Measurements from ENCODE around the gene EEF1AKMT3.

EEF1AKMT3 gene

DNA sequence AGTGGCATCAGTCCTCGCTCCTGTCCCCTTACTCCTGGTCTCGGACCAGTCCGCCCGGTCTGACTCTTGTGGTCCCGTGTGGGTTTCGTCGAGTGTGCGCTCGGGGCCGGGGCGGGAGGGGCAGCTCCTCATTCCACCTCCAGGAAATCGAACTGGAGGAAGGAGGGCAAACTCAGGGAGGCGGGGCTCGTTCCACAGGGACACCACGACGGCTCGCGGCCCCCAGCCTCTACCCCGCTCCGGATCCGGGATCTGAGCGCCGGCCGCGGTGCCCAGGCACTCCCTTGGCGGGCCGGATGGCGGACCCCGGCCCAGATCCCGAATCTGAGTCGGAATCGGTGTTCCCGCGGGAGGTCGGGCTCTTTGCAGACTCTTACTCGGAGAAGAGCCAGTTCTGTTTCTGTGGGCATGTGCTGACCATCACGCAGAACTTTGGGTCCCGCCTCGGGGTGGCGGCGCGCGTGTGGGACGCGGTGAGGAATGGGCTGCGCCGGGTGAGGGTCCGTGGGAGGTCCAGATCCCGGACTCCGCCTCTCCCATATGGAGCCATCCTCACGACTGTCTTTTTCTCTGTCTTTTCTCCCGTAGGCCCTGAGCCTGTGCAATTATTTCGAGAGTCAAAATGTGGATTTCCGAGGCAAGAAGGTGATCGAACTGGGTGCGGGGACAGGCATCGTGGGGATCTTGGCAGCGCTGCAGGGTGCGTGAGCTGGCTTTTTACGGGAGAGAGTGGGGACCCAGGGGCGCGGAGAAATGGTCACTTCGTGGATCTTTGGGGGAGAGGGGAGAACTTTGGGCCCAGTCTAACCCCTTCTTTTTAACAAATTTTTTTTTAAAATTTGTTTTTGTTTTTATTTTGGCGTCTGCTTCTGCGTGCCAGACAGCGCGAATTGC is at the start of gene EEF1AKMT3:
TSS of gene EEF1AKMT3 (plus strand) at position 186 of the 894 bp plus-strand sequence. CDS start at position 297, 111 bp downstream.
- Mint-ChIP-seq H3K4me3 (peak within 1 kb of the TSS; percentile 88), H3K4me1 (peaks cover 18% of the 10 kb centered on the region), H3K27ac (peak within 1 kb of the TSS; percentile 93), H3K36me3 (no peaks in the 10 kb centered on the region), H3K9me3 (no peaks in the 10 kb centered on the region), H3K27me3 (no peaks in the 10 kb centered on the region)
- DNase-seq (ENCODE audit: low spot score in 2 of 2), result no peak
- ATAC-seq (ENCODE audit: low read depth), result no peak

DNA sequence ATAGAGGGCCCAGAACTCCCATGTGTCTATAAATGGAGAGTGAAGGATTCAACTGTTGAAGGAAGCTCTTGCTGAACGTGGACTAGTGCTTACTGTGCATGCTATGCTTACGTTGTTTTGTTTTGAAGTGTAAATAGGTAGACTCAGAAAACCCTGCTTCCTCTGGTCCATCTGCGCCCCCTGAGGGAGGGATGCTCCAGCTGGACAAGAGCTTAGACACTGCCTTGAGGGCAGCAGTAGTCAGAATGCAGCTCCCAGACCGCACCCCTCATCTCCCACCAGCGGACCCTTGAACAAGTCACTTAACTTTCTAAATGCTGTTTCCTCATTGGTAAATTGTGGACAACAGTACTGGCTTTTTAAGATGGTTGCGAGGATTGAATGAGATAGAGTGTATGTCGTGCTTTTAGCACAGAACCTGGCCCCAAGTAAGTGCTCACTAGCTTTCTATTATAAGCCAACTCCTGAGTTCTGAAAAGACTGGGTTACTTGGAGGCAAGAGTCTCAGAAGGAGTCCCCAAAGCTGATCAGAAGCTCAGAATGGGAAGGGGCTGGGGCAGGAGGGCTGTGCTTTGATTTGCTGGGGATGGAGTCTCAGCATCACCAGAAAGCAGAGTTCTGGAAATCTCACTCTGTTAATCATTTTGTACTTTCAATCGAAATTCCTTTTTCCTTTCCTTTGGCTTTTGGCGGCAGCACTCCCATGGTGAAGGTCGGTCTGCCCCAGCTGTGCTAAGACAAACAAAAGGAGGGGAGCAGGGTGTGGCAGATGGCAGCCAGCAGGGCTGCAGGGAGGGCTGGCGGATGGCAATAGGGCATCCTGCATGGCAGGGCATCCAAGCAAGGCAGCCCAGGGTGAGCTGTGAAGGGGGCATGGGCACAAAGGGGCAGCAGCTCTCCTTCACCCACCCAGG is 49.4 kb upstream of the EEF1AKMT3 start:
- Mint-ChIP-seq H3K27me3 (no peaks in the 10 kb centered on the region), H3K36me3 (peaks cover 34% of the 10 kb centered on the region)

DNA sequence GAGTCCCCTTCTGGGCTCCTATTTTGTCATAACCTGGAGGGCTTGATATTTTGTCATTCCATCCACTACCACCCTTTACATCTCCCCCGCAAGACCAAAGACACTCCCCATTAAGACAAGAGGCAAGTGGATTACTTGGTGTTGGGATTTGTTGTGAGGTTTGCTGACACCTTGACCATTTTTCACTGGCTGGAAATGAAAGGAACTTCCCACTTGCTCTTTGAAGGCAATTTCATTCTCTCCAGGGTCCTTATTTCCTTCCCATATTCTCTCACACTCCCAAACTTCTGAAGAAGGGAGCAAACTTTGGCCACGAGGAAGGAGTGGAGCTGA is 48.8 kb upstream of the EEF1AKMT3 start:
- H3K36me3 Mint-ChIP-seq, result peaks cover 35% of the 10 kb centered on the region
- no peaks in the 10 kb centered on the region for H3K27me3 Mint-ChIP-seq
- ATAC-seq (ENCODE audit: low read depth) (no peak), DNase-seq (ENCODE audit: low spot score in 2 of 2) (no peak)
- H3K4me1 Mint-ChIP-seq, result peaks cover 16% of the 10 kb centered on the region
- H3K4me3 Mint-ChIP-seq, result no peak overlapping the region
- peak overlapping the region; percentile 9 for H3K27ac Mint-ChIP-seq
- H3K9me3 Mint-ChIP-seq, result no peaks in the 10 kb centered on the region

More for the DNA sequence above, 49.4 kb upstream of the EEF1AKMT3 start:
- DNase-seq (ENCODE audit: low spot score in 2 of 2), result no peak
- no peak overlapping the region for H3K4me3 Mint-ChIP-seq
- no peaks in the 10 kb centered on the region for H3K9me3 Mint-ChIP-seq
- no peak overlapping the region for H3K27ac Mint-ChIP-seq
- peaks cover 13% of the 10 kb centered on the region for H3K4me1 Mint-ChIP-seq
- no peak for ATAC-seq (ENCODE audit: low read depth)

DNA sequence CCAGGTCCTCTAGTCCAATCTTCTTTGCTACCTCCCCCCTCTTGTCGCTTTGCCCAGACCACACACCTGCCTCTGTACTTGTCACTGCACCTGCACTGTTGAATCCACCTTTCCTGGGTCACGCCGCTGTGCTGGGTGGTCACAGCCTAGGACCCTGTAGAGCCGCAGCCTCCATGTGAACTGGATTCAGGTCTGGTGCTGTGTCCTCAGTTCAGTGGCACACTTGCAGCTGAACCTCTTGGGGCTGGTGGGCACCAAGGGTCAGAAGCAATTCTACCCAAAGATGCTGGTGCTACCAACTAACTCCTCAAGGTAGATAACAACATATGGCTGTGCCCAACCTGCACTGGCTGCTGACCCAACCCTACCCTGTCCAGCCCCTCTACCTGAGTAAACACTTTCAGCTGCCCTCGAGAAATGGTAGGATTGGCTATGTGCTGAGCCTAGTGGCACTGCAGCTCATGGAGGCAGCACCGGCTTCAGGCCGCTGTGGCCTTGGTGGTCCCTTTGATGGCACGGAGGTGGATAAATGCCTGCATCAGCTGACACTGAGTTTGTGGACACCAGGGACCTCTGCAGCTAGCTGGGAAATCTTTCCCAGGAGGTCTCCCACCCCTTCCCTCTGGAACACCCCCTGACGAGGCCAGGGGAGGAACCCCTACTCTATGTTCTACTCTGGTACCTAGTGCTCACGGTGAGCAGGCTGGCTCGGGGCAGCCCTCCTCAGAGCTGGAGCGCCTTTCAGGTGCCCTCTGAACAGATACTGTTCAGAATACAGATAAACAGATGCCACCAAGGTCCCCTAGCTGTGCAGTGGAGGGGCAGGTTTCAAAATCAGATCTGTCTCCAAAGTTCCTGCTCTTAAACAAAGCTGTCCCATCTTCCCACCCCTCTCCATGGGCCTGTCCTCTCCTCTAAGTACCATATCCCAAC is 48.1 kb upstream of the EEF1AKMT3 start:
- peak overlapping the region; percentile 67 for H3K27ac Mint-ChIP-seq
- ATAC-seq (ENCODE audit: low read depth) (no peak), DNase-seq (ENCODE audit: low spot score in 2 of 2) (no peak)
- no peaks in the 10 kb centered on the region for H3K27me3 Mint-ChIP-seq
- H3K36me3 Mint-ChIP-seq, result peaks cover 32% of the 10 kb centered on the region
- no peaks in the 10 kb centered on the region for H3K9me3 Mint-ChIP-seq
- H3K4me1 Mint-ChIP-seq, result peaks cover 18% of the 10 kb centered on the region
- no peak overlapping the region for H3K4me3 Mint-ChIP-seq

GRCh38 chr12:57724936-57725740 is 47.3 kb upstream of the EEF1AKMT3 start:
- Mint-ChIP-seq H3K9me3 (no peaks in the 10 kb centered on the region), H3K4me1 (peaks cover 18% of the 10 kb centered on the region), H3K27me3 (no peaks in the 10 kb centered on the region), H3K27ac (peak overlapping the region; percentile 67), H3K4me3 (no peak overlapping the region), H3K36me3 (peaks cover 27% of the 10 kb centered on the region)
- DNase-seq (ENCODE audit: low spot score in 2 of 2) (no peak), ATAC-seq (ENCODE audit: low read depth) (peak; percentile 34)

GRCh38 chr12:57725851-57726150 is 46.6 kb upstream of the EEF1AKMT3 start:
- Mint-ChIP-seq H3K9me3 (no peaks in the 10 kb centered on the region), H3K36me3 (peaks cover 30% of the 10 kb centered on the region), H3K27ac (peak overlapping the region; percentile 56), H3K27me3 (no peaks in the 10 kb centered on the region), H3K4me1 (peaks cover 18% of the 10 kb centered on the region), H3K4me3 (peak overlapping the region; percentile 78)
- DNase-seq (ENCODE audit: low spot score in 2 of 2) (no peak), ATAC-seq (ENCODE audit: low read depth) (no peak)

DNA sequence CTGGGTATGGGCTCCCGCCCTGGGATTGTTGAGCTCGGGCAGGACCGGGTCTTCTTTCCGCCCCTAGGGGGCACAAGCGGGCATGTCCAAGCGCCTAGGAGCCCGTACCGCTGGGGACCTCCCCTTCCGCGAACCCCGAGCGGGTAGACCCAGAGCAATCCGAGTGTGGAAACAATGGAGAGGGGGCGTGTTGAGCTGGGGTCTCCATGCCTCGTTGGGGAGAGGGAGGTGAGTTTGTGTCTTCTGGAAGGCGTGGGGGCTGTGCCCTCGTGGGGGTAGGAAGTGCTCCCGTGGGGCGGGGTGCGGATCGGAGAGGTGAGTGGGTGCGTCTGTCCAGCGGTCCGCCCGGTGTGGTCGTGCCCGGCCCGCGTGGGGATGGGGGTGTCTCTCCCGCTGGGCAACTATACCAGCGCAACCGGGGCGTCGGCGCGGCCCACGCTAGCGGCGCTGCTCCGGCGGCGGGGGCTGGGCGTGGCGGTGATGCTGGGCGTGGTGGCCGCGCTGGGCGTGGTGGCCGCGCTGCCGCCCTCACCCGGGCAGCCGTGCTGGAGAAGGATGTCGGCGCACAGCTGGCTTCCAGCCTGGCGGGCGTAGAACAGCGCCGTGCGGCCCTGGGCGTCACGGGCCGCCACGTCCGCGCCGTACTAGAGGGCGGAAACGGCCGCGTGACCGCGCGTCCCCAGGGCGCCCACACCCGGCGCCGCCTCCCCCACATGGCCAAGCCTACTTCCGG is 46.1 kb upstream of the EEF1AKMT3 start:
- peak overlapping the region; percentile 56 for H3K27ac Mint-ChIP-seq
- peak overlapping the region; percentile 78 for H3K4me3 Mint-ChIP-seq
- peak; percentile 65 for ATAC-seq (ENCODE audit: low read depth)

GRCh38 chr12:57726884-57727757 is 45.3 kb upstream of the EEF1AKMT3 start:
- Mint-ChIP-seq H3K27ac (no peak overlapping the region), H3K36me3 (peaks cover 30% of the 10 kb centered on the region), H3K4me1 (peaks cover 18% of the 10 kb centered on the region), H3K27me3 (no peaks in the 10 kb centered on the region), H3K4me3 (peak overlapping the region; percentile 34), H3K9me3 (no peaks in the 10 kb centered on the region)
- peak; percentile 42 for ATAC-seq (ENCODE audit: low read depth)
- no peak for DNase-seq (ENCODE audit: low spot score in 2 of 2)

More for the DNA sequence above, 46.1 kb upstream of the EEF1AKMT3 start:
- no peak for DNase-seq (ENCODE audit: low spot score in 2 of 2)
- Mint-ChIP-seq H3K4me1 (peaks cover 18% of the 10 kb centered on the region), H3K27me3 (no peaks in the 10 kb centered on the region), H3K36me3 (peaks cover 30% of the 10 kb centered on the region), H3K9me3 (no peaks in the 10 kb centered on the region)

DNA sequence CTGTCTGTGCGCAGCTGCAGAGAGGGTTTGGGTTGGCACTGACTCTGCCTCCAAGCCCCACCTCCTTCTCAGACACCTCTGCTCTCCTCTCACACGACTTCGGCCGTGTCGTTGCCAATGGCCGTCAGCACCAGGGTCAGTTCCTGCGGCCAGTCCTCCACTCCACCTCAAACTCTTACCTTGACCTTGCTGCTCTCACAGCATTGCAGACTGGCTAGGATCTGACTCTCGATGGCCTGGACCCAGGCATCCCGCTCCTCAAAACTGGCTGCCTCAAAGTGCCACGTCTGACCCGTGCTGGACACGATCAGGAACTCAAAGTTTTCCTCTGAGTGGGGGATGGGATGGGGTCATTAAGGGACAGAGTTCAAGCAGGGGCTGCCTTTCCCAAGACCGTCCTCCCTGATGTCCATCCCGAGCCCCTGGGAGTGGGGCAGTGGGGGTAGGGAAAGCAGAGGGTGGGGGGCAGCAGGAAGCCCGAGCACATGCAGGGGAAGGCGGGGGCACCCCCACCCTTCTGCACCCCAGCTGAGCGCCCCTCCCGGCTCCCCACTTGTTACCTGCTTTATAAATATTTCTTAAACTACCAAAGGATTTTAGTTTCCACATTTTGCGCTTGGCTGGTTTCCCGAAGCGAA is 44.5 kb upstream of the EEF1AKMT3 start:
- H3K4me3 Mint-ChIP-seq, result no peak overlapping the region
- H3K9me3 Mint-ChIP-seq, result no peaks in the 10 kb centered on the region
- ATAC-seq (ENCODE audit: low read depth), result no peak
- no peaks in the 10 kb centered on the region for H3K27me3 Mint-ChIP-seq
- H3K27ac Mint-ChIP-seq, result no peak overlapping the region
- peaks cover 18% of the 10 kb centered on the region for H3K4me1 Mint-ChIP-seq
- DNase-seq (ENCODE audit: low spot score in 2 of 2), result no peak
- peaks cover 33% of the 10 kb centered on the region for H3K36me3 Mint-ChIP-seq

DNA sequence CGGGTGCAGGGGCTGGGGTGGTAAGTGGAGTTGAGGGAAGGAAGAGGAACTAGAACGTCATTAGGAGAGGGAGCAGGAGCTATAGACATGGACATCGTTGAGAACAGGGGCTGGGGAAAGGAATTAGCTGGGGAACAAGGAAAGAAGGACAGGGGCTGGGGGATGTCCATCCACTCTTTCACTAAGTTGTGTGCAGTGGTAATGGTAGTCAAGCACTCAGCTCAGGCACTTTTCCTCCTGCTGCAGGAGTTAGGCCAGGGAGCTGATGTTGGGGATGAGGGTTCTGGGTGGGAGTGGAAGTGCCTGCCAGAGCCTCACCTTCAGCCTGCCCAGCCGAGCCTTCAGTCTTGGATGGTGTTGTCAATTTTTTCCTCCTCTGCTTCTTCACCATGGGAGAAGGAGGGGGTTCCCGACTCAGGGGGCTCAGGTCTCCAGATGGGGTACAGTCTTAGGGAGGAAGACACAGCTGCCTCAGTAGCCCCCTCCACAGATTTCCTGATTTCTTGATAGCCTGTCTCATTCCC is 43.0 kb upstream of the EEF1AKMT3 start:
- H3K36me3 Mint-ChIP-seq, result peaks cover 41% of the 10 kb centered on the region
- H3K4me3 Mint-ChIP-seq, result no peak overlapping the region
- H3K27ac Mint-ChIP-seq, result no peak overlapping the region
- ATAC-seq (ENCODE audit: low read depth) (no peak), DNase-seq (ENCODE audit: low spot score in 2 of 2) (no peak)
- H3K9me3 Mint-ChIP-seq, result no peaks in the 10 kb centered on the region
- no peaks in the 10 kb centered on the region for H3K27me3 Mint-ChIP-seq
- peaks cover 18% of the 10 kb centered on the region for H3K4me1 Mint-ChIP-seq

- Mint-ChIP-seq H3K4me3 (no peak overlapping the region), H3K27ac (no peak overlapping the region), H3K36me3 (peaks cover 44% of the 10 kb centered on the region), H3K4me1 (peaks cover 12% of the 10 kb centered on the region), H3K9me3 (no peaks in the 10 kb centered on the region), H3K27me3 (no peaks in the 10 kb centered on the region)
- ATAC-seq (ENCODE audit: low read depth) (no peak), DNase-seq (ENCODE audit: low spot score in 2 of 2) (no peak)
These were observed 41.9 kb upstream of the EEF1AKMT3 start for GRCh38 chr12:57730336-57731067.

All from memory B cell (primary cell).